ENCODE results near the gene MYO18B.

DNA sequence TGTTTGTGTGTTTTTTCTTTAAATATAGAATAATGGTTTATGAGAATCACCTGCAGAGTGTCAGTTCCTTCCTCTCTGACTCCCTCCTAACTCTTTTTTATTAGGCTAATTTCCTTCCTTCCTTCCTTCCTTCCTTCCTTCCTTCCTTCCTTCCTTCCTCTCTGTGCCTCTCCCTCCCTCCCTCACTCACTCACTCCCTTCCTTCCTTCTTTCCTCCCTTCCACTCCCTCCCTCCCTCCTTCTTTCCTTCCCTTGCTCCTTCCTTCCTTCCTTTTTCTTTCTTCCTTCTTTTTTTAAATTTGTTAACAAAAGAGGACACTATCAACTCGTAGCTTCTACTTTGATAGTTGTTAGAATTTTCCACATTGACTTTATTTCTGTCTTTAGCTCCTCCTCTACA is 274.9 kb downstream of the MYO18B start:
- TF ChIP-seq, protein P1, sequence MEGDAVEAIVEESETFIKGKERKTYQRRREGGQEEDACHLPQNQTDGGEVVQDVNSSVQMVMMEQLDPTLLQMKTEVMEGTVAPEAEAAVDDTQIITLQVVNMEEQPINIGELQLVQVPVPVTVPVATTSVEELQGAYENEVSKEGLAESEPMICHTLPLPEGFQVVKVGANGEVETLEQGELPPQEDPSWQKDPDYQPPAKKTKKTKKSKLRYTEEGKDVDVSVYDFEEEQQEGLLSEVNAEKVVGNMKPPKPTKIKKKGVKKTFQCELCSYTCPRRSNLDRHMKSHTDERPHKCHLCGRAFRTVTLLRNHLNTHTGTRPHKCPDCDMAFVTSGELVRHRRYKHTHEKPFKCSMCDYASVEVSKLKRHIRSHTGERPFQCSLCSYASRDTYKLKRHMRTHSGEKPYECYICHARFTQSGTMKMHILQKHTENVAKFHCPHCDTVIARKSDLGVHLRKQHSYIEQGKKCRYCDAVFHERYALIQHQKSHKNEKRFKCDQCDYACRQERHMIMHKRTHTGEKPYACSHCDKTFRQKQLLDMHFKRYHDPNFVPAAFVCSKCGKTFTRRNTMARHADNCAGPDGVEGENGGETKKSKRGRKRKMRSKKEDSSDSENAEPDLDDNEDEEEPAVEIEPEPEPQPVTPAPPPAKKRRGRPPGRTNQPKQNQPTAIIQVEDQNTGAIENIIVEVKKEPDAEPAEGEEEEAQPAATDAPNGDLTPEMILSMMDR (IDR thresholded peaks at IDR 0.05), result no peak
- TF ChIP-seq EZH2 (IDR thresholded peaks at IDR 0.05; ENCODE audit: borderline replicate concordance, insufficient read depth, low read depth, low read length, poor library complexity, severe bottlenecking), result no peak
